ENCODE measurements around the gene GSTP1.
"Not testable (repeated sequence)": the region's sequence is repeated elsewhere in the genome, so short reads cannot be mapped to it uniquely, and the experiment has no call there.

GRCh38 chr11:67588899-67589415 lies 5.3 kb downstream of the GSTP1 start:
- TF ChIP-seq EP300 (IDR thresholded peaks at IDR 0.05; ENCODE audit: borderline replicate concordance in 1 of 2, low read depth in 2 of 2, low read length in 2 of 2); SIN3A (conservative IDR thresholded peaks at IDR 0.05 in 1 of 2, IDR thresholded peaks at IDR 0.05 in 1 of 2; ENCODE audit: low read depth in 1 of 2, low read length in 2 of 2); CTCF (IDR thresholded peaks at IDR 0.05; ENCODE audit: control extremely low read depth in 1 of 3, insufficient read depth in 1 of 3, low read depth in 1 of 3, low read length in 3 of 3); TAF1 (IDR thresholded peaks at IDR 0.05; ENCODE audit: low read depth, low read length); POU5F1 (IDR thresholded peaks at IDR 0.05; ENCODE audit: low read depth, low read length); SRF (IDR thresholded peaks at IDR 0.05; ENCODE audit: low read depth, low read length); RXRA (IDR thresholded peaks at IDR 0.05; ENCODE audit: insufficient read depth, low read depth, low read length); RAD21 (IDR thresholded peaks at IDR 0.05 in 1 of 2, conservative IDR thresholded peaks at IDR 0.05 in 1 of 2; ENCODE audit: low read depth in 2 of 2, low read length in 2 of 2): not testable (repeated sequence)
- peak in 1 of 2 experiments; percentile 46; a peak in 1 of 3 replicates for TF ChIP-seq POLR2A (IDR thresholded peaks at IDR 0.05; ENCODE audit: control extremely low read depth in 1 of 2, low read depth in 2 of 2, low read length in 2 of 2)
